HEK293 (cell line): ENCODE results near the gene BBLN.
A peak's percentile ranks its signal among the peaks of the same experiment; 100 is the strongest.

ENCODE experiments used
- CTCF ChIA-PET: fragments of 350-600 bp; formaldehyde crosslinking; extraction: SDS; loops from one replicate; lab custom pipeline; 2021; ENCODE audit warnings: antibody characterized with exemption; lab: Yijun Ruan, JAX
- POLR2A ChIA-PET: fragments of 300-600 bp; formaldehyde crosslinking; extraction: SDS; loops from one replicate; lab custom pipeline; 2020; ENCODE audit warnings: antibody characterized with exemption, inconsistent platforms; lab: Yijun Ruan, JAX
- H3K27ac ChIP-seq: fragments of 200-500 bp; sonication (Bioruptor generic); 2 replicates; pipeline ENCODE4 v1.5.1; 2014; ENCODE audit warnings: low read depth, low read length, control low read depth, inconsistent platforms; ENCODE audit errors: extremely low read depth
- H3K36me3 ChIP-seq, 2 experiments: fragments of 200-500 bp in 1 of 2; sonication (Bioruptor generic) in 1 of 2; 1 replicate in 1 of 2; 2 replicates in 1 of 2; pipeline ENCODE4 v1.5.1; 2014 to 2017; ENCODE audit warnings: inconsistent platforms in 2 of 2, low read length in 2 of 2; ENCODE audit not compliant: control insufficient read depth in 2 of 2, insufficient read depth in 1 of 2
- H3K4me1 ChIP-seq: fragments of 200-500 bp; sonication (Bioruptor generic); 2 replicates; pipeline ENCODE4 v1.5.1; 2014; ENCODE audit warnings: mild to moderate bottlenecking, low read length, inconsistent platforms; ENCODE audit not compliant: control insufficient read depth, insufficient read depth
- H3K4me3 ChIP-seq: 2 replicates; pipeline ENCODE4 v1.5.1; 2011; ENCODE audit warnings: low read depth, mild to moderate bottlenecking, control low read depth, low read length, moderate library complexity
- H3K9me3 ChIP-seq: fragments of 200-500 bp; sonication (Bioruptor generic); 2 replicates; pipeline ENCODE4 v1.5.1; 2014; ENCODE audit warnings: low read depth, low read length, inconsistent platforms; ENCODE audit not compliant: control insufficient read depth, insufficient read depth
- EGR2 ChIP-seq: fragments of 450-650 bp; formaldehyde crosslinking; IDR thresholded peaks from 2 replicates; pipeline ENCODE4 v1.5.1; 2016; ENCODE audit warnings: low read depth, missing biosample characterization, missing genetic modification characterization
- ELK4 ChIP-seq: IDR thresholded peaks from 2 replicates; pipeline ENCODE4 v1.6.1; 2011; ENCODE audit warnings: mild to moderate bottlenecking, low read depth, low read length, borderline replicate concordance
- INSM2 ChIP-seq: fragments of 450-650 bp; formaldehyde crosslinking; IDR thresholded peaks from 2 replicates; pipeline ENCODE4 v1.5.1; 2016; ENCODE audit warnings: missing biosample characterization, missing genetic modification characterization
- KLF17 ChIP-seq: fragments of 450-650 bp; formaldehyde crosslinking; IDR thresholded peaks from 2 replicates; pipeline ENCODE4 v1.5.1; 2016; ENCODE audit warnings: missing biosample characterization, missing genetic modification characterization
- OSR2 ChIP-seq: fragments of 450-650 bp; formaldehyde crosslinking; IDR thresholded peaks from 2 replicates; pipeline ENCODE4 v1.5.1; 2016; ENCODE audit warnings: missing biosample characterization, missing genetic modification characterization
- WT1 ChIP-seq: fragments of 450-650 bp; formaldehyde crosslinking; IDR thresholded peaks from 2 replicates; pipeline ENCODE4 v1.5.1; 2016; ENCODE audit warnings: missing biosample characterization, missing genetic modification characterization
- ZBTB26 ChIP-seq: fragments of 450-650 bp; formaldehyde crosslinking; optimal IDR thresholded peaks from 2 replicates; pipeline ENCODE3; 2016; ENCODE audit warnings: missing biosample characterization, mild to moderate bottlenecking, missing genetic modification characterization
- ZIC2 ChIP-seq: fragments of 450-650 bp; formaldehyde crosslinking; IDR thresholded peaks from 2 replicates; pipeline ENCODE4 v1.5.1; 2016; ENCODE audit warnings: missing biosample characterization, missing genetic modification characterization
- ZNF121 ChIP-seq: fragments of 450-650 bp; formaldehyde crosslinking; IDR thresholded peaks from 2 replicates; pipeline ENCODE4 v1.5.1; 2016; ENCODE audit warnings: missing biosample characterization, missing genetic modification characterization
- ZNF132 ChIP-seq: fragments of 450-650 bp; formaldehyde crosslinking; IDR thresholded peaks from 2 replicates; pipeline ENCODE4 v1.5.1; 2017; ENCODE audit warnings: missing biosample characterization, missing genetic modification characterization, borderline replicate concordance
- ZNF26 ChIP-seq: fragments of 450-650 bp; formaldehyde crosslinking; IDR thresholded peaks from 2 replicates; pipeline ENCODE4 v1.5.1; 2016; ENCODE audit warnings: missing biosample characterization, missing genetic modification characterization
- ZNF341 ChIP-seq: fragments of 450-650 bp; formaldehyde crosslinking; IDR thresholded peaks from 2 replicates; pipeline ENCODE4; 2016; ENCODE audit warnings: low read depth, missing biosample characterization, missing genetic modification characterization
- ZNF433 ChIP-seq: fragments of 450-650 bp; formaldehyde crosslinking; IDR thresholded peaks from 2 replicates; pipeline ENCODE4 v1.5.1; 2016; ENCODE audit warnings: missing biosample characterization, missing genetic modification characterization, low read depth
- ZNF555 ChIP-seq: fragments of 450-650 bp; formaldehyde crosslinking; conservative IDR thresholded peaks from 2 replicates; pipeline ENCODE4 v1.5.1; 2017; ENCODE audit warnings: missing biosample characterization, mild to moderate bottlenecking, missing genetic modification characterization, inconsistent platforms
- ZNF623 ChIP-seq: fragments of 450-650 bp; formaldehyde crosslinking; IDR thresholded peaks from 2 replicates; pipeline ENCODE4 v1.5.1; 2016; ENCODE audit warnings: missing biosample characterization, missing genetic modification characterization
- ZNF624 ChIP-seq: fragments of 450-650 bp; formaldehyde crosslinking; IDR thresholded peaks from 2 replicates; pipeline ENCODE4 v1.5.1; 2017; ENCODE audit warnings: missing biosample characterization, missing genetic modification characterization
- ZNF664 ChIP-seq: fragments of 450-650 bp; formaldehyde crosslinking; IDR thresholded peaks from 2 replicates; pipeline ENCODE4 v1.5.1; 2016; ENCODE audit warnings: missing biosample characterization, missing genetic modification characterization
- ZNF677 ChIP-seq: fragments of 450-650 bp; IDR thresholded peaks from 2 replicates; pipeline ENCODE4 v1.5.0; 2018; ENCODE audit warnings: missing biosample characterization, mild to moderate bottlenecking, missing genetic modification characterization, moderate library complexity
- ZNF792 ChIP-seq: fragments of 450-650 bp; formaldehyde crosslinking; IDR thresholded peaks from 2 replicates; pipeline ENCODE4 v1.5.1; 2016; ENCODE audit warnings: missing biosample characterization, missing genetic modification characterization

Gene BBLN

GRCh38 chr9:128185979-128186965, 26.2 kb downstream of the BBLN start:
- POLR2A ChIA-PET = interaction anchor here (0.5 to 2.0 kb wide), 6 partner anchors 11 to 587 kb away, joined by 3 to 6 read pairs (median 4); partner anchors contain the start of gene BBLN
- H3K9me3 ChIP-seq = no peaks in the 10 kb centered on the region
- no peak overlapping the region for H3K27ac ChIP-seq
- CTCF ChIA-PET = interaction anchor here (0.5 to 1.4 kb wide), 5 partner anchors 11 to 94 kb away, joined by 3 to 5 read pairs (median 3); no protein-coding TSS in a partner anchor
- H3K4me3 ChIP-seq = no peak overlapping the region
- peaks cover 15 to 72% of the 10 kb centered on the region in 2 experiments; a peak in 2 of 3 replicates for H3K36me3 ChIP-seq
- no peaks in the 10 kb centered on the region for H3K4me1 ChIP-seq
- no peak for TF ChIP-seq ELK4
- TF ChIP-seq KLF17 (tag by site-specific recombination) = no peak
- peak; percentile 38; the same call in 1 of the 2 replicates for TF ChIP-seq ZIC2 (tag by site-specific recombination)
- peak; percentile 93 for TF ChIP-seq ZNF623 (tag by site-specific recombination)
- no peak for TF ChIP-seq ZNF433
- TF ChIP-seq ZNF555 (tag by site-specific recombination) = no peak
- TF ChIP-seq ZBTB26 (tag by site-specific recombination) = no peak
- no peak for TF ChIP-seq ZNF341 (tag by site-specific recombination)
- TF ChIP-seq EGR2 (tag by site-specific recombination) = peak; percentile 53
- TF ChIP-seq ZNF132 (tag by site-specific recombination) = no peak
- TF ChIP-seq WT1 (tag by site-specific recombination) = no peak
- TF ChIP-seq ZNF677 (tag by site-specific recombination) = no peak
- TF ChIP-seq, all 188 proteins: peak for 3

GRCh38 chr9:128187361-128187760, 27.3 kb downstream of the BBLN start:
- Histone ChIP-seq H3K4me3 (no peak overlapping the region), H3K36me3 (peaks cover 15 to 70% of the 10 kb centered on the region in 2 experiments; a peak in 2 of 3 replicates)
- CTCF ChIA-PET = interaction anchor here (0.5 to 1.4 kb wide), 5 partner anchors 12 to 95 kb away, joined by 3 to 6 read pairs (median 3); no protein-coding TSS in a partner anchor
- peak; percentile 91 for TF ChIP-seq ZNF664 (tag by site-specific recombination)
- no peak for TF ChIP-seq ZNF624 (tag by site-specific recombination)
- TF ChIP-seq, all 188 proteins: peak for 1
- no peak overlapping the region for H3K27ac ChIP-seq
- POLR2A ChIA-PET = interaction anchor here (2.0 kb wide), 1 partner anchor 28 kb away, joined by 5 read pairs; the partner anchor contains the start of gene BBLN
- no peaks in the 10 kb centered on the region for H3K4me1 ChIP-seq
- H3K9me3 ChIP-seq = no peaks in the 10 kb centered on the region

GRCh38 chr9:128188209-128188608, 28.1 kb downstream of the BBLN start:
- Histone ChIP-seq H3K4me3 (no peak overlapping the region), H3K4me1 (no peaks in the 10 kb centered on the region), H3K27ac (no peak overlapping the region), H3K9me3 (no peaks in the 10 kb centered on the region), H3K36me3 (peaks cover 15 to 61% of the 10 kb centered on the region in 2 experiments; a peak in 2 of 3 replicates)
- POLR2A ChIA-PET = interaction anchor here (1.1 kb wide), 1 partner anchor 28 kb away, joined by 4 read pairs; the partner anchor contains the start of gene BBLN
- CTCF ChIA-PET = interaction anchor here (0.6 to 1.3 kb wide), 3 partner anchors 42 to 71 kb away, joined by 3 to 6 read pairs (median 3); no protein-coding TSS in a partner anchor
- TF ChIP-seq ZNF26 (tag by site-specific recombination) (no peak), ZNF792 (no peak), INSM2 (tag by site-specific recombination) (no peak), OSR2 (tag by site-specific recombination) (no peak), ZNF121 (peak; percentile 68; the same call in 1 of the 2 replicates)
